ENCODE data around the gene DNAH10.

The DNAH10 gene

DNA sequence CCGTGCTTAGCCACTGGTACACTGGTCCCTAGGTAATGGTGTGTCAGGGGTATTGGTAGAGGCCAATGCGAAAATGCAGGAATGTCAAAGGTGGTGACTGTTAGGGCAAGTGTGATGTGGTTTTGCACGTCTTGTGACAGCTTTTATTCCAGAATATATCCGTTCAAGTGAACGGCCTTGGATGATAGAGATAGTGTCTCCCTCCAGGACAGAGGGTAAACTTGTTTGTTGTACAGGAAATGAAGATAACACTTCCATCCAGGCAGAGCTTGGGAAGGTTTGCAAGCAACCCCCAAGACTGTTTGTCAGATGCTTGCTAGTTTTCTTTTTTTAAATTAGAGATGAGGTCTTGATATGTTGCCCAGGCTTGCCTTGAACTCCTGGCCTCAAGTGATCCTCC is 84.2 kb downstream of the DNAH10 start:
- DNase-seq = no peak

GRCh38 chr12:123847019-123847418 is 84.9 kb downstream of the DNAH10 start:
- DNase-seq = no peak

DNA sequence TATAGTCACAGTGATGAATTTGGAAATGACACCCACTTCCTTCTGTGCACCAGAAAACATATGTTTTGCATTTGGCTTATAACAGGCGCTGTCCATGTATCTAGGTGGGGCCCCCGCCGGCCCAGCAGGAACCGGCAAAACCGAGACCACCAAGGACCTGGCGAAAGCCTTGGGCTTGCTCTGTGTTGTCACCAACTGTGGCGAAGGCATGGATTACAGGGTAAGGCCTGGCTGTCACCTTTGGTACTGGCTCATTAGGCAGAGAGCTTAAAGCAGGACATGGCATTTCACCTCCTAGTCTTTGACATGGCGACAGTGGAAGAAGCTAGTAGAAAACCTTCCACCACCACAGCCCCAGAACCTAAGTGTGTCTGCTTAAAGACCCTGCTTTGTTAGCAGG is 85.8 kb downstream of the DNAH10 start:
- DNase-seq = no peak

DNA sequence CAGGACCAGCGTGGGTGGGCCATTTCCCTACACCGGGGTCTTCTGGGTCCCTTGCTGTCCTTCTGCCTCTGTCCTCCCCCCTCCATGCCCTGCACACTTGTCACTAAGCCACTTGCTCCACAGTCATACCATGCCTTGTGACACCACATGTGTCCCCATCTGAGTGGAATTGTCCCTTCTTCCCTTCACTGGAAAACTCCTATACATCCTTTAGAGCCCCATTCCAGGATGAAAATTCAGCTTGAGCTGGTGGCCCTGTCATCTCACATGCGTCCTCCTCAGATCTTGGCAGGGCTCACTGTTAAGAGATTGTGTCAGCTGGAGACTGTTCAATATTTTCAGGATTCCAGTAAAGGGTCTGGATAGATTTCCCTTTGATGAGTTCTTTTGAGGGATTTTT is 87.4 kb downstream of the DNAH10 start:
- DNase-seq = no peak

DNA sequence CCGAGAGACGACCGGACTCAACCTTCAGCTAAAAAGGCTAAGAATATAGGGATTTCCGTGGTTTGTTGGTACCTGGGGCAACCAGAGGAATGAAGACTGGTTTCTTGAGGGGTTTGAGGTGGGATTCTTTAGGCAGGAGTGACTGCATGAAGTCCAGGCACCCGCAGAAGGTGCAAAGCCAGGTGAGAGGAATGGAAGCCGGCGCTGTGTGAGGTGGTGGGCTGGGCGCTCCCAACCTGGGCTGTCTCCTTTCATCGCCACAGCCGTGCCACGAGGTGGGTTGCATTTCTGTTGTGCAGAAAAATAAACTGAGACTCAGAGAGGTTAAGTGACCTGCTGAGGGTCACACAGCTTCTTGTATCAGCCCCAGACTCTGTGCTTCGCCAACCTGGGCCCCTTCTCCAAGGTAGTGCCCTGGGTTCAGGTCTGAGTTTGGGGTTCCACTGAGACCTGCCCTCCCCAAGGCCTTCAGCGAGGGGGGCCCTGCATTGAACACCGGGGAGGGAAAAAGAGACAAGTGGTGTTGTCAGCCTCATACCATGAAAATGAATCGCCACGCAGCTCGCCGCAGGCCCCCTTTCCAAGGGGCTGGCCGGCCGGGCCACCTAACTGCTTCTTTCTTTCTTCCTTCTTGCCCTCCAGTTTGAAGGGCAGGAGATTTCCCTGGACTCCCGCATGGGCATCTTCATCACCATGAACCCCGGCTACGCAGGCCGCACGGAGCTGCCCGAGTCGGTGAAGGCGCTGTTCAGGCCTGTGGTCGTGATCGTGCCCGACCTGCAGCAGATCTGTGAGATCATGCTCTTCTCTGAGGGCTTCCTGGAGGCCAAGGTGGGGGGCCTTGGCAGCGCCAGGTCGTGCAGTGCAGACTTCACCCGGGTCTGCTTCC is 88.4 kb downstream of the DNAH10 start:
- no peak for DNase-seq

DNA sequence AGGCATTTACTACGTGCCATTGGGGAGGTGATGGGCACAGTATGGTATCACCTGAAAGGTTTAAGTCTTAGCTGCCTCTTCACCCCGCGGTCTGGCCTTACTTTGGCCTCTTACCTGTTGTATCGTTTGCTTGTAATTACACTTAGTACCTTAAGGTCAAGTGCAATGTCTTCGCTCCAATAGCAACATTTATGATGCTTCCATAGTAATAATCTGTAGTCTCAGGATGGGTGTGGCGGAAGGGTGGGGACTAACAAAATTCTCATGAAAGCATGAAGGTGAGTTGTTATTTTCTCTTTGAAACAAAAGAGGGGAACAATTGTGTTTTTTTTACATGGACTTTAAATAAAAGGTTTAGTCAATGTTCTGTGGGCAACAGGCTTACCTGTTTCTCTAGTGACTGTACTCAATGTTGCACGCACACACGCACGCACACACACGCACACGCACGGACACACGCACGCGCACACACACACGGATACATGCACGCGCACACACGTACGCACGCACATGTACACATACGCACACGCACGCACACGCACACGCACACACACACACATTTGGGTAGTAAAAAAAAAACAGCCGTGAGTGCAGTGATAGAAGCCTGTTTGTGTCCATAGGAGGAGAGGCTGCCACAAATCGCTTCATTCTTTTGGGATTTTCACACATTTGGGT is 91.4 kb downstream of the DNAH10 start:
- no peak for DNase-seq

GRCh38 chr12:123854232-123854631 is 92.1 kb downstream of the DNAH10 start:
- no peak for DNase-seq

- DNase-seq = no peak
These were observed 92.8 kb downstream of the DNAH10 start for GRCh38 chr12:123854918-123855317.

DNA sequence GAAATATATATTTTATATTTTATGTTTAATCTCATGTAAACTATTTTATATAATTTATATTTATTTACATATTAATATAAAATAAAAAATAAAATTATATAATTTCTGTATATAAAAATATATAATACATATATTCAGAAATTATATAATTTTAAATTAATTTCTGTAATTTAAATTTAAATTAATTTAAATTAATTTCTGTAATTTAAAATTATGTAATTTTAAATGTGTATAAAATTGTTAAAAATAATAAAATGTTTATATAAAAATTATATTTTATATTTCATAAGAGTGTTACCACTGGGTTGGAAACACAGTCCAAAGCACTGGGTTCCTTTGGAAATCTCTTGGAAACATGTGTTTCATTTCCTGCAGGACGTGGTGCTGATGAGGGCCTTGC is 94.6 kb downstream of the DNAH10 start:
- DNase-seq = no peak

GRCh38 chr12:123858176-123858575 is 96.1 kb downstream of the DNAH10 start:
- DNase-seq = no peak

DNA sequence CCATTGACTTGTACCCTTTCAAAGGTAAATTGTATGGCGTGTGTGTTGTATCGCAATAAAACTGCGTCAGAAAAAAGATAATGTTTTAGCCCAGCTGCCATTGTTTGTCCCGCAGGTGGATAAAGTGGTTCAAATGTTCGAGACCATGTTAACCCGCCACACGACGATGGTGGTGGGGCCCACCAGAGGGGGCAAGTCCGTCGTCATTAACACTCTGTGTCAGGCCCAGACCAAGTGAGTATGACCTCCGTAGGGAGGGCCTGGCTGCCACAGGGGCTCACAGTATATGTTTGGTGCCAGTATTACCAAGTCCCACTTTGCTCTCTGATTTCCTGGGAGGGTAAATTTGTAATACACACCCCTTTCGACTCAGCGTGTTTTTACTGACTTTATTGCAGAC is 96.9 kb downstream of the DNAH10 start:
- DNase-seq = no peak

GRCh38 chr12:123860377-123860776 is 98.3 kb downstream of the DNAH10 start:
- no peak for DNase-seq

DNA sequence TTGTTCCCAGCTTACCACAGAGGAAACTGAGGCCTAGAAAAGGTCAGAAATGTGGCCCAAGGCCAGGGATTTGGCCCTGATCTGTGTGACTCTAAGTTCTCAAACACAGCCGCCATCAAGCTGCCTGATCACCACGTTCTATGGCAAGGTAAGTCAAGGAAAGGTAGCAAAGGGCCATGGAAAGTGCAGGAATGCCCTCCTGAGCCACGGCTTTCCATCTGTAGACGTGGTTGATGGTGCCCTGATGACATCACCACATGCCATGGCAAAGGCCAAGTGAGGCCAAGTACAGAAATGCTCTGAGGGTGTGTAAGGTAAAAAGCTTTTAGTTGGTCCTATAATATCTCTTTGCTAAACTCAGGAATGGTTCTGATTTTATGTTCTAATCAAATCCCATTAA is 99.3 kb downstream of the DNAH10 start:
- DNase-seq = no peak

- DNase-seq = no peak
These were observed 105.0 kb downstream of the DNAH10 start for GRCh38 chr12:123867141-123867540.

- no peak for DNase-seq
These were observed 106.7 kb downstream of the DNAH10 start for GRCh38 chr12:123868791-123869190.

DNA sequence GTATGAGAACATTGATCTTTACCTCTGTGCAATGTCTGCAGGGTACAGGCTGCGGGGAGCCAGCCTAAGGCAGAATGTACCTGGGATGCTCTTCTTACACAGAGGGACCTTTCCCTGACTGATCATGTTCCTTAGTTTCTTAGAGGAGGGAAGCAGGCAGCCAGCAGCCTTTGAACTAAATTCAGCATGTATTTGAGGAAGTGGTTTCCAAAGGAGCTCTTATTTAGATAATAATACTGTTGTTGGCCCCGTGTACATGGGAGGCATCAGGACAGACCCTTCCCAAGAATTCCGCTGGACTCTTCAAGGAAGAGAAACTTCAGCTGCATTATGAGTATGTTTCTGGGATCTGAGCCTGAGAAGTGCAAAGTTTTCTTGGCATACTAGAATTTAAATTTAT is 111.7 kb downstream of the DNAH10 start:
- DNase-seq = no peak

DNA sequence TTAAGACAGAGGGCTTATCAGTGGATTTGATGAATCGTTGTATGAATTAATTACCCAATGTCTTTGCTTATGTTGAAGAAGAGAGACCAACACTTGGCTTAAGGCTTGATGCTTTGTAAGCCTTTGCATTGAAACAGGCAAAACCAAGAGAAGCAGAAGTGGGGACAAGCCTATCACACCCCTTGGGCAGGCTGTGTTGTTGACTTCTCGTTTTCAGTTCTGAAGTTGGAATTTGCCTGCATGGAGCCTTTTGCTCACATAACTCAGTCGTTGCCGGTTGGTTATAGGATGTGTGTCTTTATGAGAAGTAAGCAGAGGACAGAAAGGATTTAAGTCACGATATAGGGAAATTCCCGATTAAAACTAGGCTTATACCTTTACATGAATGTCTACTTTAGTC is 115.9 kb downstream of the DNAH10 start:
- DNase-seq = no peak

DNA sequence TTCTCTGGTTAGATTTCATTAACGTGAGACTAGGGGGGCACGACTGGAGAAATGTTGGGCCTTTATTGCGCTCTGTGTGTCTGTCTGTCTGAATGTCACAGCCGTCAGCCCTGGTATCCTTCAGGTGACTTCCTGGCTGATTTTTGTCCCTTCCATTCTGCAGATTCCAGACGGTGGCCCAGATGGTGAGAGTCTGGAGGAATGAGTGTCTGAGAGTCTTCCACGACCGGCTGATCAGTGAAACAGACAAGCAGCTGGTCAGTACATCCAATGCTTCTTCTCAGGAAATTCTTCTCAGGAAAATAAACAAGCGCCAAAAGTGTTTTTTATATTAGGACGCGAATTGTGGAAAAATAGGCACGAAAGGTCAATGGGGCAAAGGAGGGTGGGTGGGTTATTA is 117.0 kb downstream of the DNAH10 start:
- no peak for DNase-seq

DNA sequence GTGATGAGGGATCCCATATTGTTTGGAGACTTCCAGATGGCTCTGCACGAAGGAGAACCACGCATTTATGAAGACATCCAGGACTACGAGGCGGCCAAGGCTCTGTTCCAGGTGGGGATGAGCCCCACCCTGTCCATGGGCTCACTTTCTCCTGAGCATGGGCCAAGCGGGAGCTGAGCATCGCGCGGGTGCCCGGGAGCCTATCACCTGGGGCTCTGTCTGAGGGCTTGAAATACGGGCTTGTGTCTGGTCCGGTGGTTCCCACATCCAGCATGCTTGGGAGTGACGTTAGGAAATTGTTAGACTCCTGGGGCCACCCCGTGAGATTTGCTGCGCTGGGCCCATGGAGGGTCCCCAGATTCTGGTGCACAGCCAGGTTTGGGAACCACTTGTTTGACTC is 117.6 kb downstream of the DNAH10 start:
- no peak for DNase-seq

GRCh38 chr12:123882161-123882705 is 120.1 kb downstream of the DNAH10 start:
- no peak for DNase-seq

- no peak for DNase-seq
These were observed 124.2 kb downstream of the DNAH10 start for GRCh38 chr12:123886258-123886657.

DNA sequence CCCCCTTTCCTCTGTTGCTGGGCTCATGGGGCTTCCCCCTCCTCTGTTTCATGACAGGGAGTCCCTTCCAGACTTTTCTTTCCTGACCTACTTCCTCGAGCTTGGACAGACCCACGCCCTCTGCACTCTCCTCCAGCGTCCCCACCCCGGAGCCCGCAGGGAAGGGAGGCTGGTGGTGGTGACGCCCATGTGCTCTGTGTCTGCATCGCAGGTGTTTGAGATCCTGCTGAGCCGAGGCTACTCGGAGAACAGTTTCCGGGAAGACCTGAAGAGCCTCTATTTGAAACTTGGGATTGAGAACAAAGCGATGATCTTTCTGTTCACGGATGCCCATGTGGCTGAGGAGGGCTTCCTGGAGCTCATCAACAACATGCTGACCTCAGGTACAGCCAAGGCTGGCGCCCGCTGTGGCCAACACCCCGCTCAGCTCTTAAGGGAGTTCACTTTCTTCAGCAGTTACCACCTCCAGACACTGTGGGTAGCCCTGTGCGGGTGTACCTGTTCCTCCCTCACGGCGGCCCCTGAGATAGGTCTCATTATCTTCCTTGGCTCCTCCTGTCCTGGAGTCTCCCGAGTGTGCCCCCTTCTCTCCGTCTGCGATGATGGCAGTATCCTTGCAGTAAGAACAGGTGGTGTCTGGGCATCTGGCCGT is 125.0 kb downstream of the DNAH10 start:
- DNase-seq = no peak

- no peak for DNase-seq
These were observed 126.9 kb downstream of the DNAH10 start for GRCh38 chr12:123888989-123889388.
